Measurements from ENCODE around the gene NDUFC2.
"Not testable (repeated sequence)": the region's sequence is repeated elsewhere in the genome, so short reads cannot be mapped to it uniquely, and the experiment has no call there.

The NDUFC2 gene

DNA sequence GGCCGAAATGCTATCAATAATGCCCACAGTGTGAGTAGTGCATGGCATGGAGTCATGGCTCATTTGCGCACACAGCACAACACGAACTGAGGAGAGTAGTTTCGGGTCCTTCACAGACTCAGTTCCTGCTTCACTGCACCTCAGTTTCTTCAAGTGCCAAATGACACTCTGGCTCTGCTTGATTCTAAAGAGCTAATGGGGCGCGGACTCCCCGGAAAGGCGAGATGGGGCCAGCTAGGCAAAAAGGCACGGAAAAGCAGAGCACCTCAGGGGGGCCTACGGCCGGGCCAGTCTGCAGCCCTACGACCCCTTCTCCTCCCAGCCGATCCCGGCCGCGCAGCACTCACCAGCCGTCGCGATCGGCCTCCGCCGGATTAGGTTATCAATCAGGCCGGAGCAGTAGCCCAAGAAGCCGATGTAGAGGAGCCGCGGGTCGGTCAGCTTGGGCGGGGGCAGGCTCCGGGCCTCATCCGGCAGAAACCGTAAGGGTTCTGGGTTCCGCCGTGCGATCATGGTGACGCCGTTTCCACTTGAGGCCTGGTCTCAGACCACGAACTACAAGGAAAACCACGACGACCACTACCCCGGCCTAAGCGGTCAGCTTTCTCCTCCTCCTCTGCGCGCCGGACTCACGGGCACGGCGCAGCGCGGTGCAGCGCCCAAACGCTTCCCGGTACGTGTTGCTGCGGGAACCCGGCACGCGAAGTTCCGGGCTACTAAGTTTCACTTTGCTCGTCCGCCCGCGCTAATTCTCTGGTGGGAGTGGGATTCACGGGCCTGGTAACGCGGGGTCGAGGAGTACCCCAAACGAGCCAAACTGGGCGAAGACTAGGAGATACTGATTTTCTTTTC lies at the start of gene NDUFC2:
Gene NDUFC2, minus strand, starts transcription at position 631 of the 852 bp plus-strand sequence. Its CDS starts 118 bp downstream, at position 513.
- DNase-seq (ENCODE audit: low read depth): peak; percentile 42

DNA sequence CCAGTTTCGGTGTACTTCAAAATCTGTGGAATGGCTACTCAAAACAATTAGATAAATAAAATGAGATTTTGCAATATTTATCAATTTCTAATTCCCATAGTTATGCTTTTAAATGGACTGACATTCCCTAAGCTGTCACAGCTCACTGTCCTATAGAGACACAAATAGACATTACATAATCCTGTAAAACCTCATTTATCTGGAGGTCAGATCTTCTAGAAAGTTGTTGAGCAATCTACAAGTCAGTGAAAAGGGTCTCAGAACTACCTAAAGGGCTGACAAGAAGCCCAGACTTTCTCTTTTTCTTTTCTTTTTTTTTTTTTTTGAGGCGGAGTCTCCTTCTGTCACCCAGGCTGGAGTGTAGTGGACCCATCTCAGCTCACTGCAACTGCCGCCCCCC lies 47.7 kb upstream of the NDUFC2 start:
- no peak for DNase-seq (ENCODE audit: low read depth)

DNA sequence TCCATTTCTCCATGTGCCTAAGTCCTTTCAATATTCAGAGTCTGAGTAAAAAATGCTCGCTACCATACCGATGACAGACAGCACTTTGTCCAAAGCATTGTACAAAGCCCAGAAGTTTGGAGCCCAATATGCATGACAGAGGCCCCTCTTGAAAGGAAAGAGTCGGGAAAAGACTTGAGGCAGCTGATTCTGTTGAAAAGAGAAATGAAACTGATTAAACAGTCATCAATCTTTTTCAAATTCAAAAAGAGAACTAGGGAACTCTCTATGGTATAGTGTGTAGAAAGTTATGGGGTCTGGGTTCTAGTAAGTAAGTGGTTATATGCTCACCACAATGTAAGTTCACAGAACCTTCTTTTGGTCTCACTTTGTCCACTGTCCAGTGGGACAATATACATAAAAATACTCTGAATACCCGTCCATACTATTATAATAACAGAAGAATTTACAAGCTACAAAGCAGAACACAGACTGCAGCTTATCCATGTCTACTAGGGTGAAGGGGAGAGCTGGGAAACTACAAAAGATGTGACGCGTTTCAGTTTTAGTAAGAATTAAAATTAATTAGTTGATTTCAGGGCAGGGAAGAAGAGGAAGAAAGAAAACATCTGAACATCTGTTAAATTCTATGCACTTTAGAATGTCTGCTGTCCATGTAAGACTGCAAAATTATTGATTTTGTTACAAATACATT lies 33.1 kb upstream of the NDUFC2 start:
- DNase-seq (ENCODE audit: low read depth): no peak

DNA sequence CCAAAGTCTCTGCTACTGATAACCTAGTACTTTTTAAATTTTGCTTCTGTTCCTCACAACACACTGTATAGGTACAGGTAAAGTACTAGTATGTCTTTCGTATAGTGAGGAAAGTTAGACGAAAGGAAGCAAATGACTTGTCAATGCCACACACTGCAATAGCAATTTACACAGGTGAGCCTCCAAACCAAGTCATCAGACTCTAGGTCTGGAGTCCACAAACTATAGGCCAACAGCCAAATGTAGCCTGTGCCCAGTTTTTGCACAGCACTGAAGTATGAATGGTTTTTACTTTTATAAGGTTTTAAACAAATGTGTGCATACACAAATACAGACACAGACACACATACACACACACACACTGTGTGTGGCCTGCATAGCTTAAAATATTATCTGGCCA lies 31.6 kb upstream of the NDUFC2 start:
- DNase-seq (ENCODE audit: low read depth): no peak

DNA sequence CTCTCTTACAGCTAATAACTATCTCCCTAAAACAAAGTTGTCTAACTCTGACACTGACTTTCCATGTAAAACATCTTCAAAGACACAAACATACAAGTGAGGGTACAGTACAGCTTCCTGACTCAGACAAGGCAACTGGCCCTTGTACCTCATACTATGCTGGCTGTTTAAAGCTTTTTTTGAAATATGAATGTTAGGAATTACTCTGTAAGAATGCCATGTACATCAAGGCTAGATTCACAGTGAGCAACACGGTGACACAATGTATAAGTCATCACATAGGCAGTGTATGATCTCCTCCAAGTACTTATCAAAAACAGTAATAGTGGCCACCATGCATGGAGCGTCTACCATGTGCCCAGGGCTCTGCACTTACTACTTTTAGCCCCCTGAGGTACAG lies 31.2 kb upstream of the NDUFC2 start:
- DNase-seq (ENCODE audit: low read depth): no peak

DNA sequence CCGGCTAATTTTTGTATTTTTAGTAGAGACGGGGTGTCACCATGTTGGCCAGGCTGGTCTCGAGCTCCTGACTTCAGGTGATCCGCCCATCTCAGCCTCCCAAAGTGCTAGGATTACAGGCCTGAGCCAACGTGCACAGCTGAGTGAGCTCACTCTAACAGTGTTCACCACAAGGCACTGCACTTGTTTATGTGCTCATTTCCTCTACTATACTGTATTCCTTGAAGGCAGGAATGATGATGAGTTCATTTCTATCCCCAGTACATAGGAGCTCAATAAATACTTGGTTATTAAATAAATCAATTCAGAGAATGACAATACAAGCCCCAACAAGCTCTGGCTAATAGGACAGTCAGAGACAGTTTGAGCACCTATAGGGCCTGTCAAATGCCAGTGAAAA lies 30.7 kb upstream of the NDUFC2 start:
- no peak for DNase-seq (ENCODE audit: low read depth)

DNA sequence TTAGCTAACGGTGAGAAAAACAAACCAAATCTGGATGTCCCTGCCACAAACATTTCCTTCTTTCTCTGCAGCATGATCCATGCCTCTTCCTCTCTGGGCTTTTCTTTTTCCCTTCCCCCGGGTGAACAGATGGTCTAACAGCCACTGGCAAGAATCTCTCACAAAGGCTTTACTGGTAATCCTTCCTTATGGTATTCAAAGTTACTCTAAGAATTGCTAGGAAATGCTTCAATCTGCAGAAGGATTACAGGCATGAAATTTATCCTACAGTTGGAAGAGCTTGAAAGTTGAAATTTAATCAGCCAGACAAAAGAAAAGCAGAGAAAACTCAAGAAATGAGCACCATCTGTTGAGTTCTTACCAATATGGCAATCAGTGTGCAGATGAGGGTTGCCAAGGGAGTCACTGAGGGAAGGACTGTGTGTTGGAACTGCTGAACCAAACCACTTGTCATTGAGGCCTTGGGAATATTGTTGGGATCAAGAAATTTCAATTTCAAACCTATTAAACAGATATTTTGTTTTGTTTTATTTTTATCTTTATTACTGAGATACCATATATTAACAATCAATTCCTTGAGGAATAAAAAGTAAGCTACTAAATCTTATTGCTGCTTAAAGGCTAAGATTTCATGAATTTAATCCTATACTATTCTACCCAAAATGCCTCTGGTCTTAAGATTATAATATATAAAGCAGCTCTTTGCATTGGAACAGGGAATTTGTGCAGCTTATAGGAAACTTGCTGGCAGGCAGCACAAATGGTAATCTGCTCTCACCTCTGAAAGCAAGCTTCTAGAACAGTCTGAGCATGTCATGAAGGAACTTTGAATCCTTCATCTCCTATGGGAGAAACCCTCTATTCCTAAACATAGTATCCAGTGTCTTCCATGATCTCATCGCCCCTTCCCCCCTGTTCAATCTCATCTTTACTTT lies 29.7 kb upstream of the NDUFC2 start:
- no peak for DNase-seq (ENCODE audit: low read depth)

DNA sequence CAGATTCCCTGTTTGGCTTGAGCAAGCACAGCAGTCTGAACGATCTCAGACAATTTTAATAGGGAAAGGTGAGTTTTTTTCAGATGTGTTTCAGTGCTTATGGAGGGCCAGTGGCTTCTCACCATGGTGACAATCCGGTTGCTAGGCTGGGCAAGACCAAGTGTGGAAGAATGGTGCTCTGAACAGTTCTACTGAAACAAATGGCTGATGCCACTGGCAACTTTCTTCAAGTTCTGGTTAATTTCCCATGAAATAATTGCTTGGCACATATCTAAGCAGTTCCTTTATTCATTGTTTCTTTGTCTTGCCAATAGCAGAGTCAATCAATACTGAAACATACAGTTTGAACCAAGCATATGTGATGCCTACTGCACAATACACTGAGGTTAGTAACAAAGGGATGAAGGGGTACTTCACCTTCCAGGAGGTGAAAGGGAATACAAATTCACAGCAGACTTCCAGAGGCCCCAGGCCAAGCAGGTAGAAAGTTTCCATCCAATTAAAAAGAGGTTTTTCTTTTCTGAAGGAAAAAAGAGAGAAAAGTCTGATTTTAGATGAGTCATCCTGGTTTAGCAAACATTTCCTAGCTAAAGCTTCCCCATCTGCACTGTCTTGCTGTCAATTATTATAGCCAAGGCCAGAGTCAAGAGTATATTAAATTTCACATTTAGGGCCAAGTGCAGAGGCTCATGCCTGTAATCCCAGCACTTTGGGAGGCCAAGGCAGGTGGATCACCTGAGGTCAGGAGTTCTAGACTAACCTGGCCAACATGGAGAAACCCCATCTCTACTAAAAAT lies 21.2 kb upstream of the NDUFC2 start:
- no peak for DNase-seq (ENCODE audit: low read depth)

DNA sequence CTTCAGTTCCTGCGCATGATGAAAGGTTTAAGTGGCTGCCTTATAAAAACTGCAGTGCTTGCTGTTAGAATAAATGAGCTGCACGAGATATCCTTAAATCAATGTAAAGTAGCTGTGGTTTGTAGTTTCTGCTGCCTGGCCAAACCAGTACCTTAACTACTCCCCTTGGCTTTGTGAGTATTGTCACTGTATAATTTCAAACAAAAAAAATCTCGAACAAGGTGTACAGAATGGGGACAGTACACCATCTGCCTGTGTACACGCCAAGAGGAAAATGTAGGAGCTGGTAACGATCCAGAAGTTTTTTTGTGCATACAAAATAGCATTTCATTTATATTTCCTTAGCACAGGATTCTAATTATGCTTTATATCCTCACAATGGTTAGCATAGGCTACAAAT lies 20.6 kb upstream of the NDUFC2 start:
- DNase-seq (ENCODE audit: low read depth): no peak

DNA sequence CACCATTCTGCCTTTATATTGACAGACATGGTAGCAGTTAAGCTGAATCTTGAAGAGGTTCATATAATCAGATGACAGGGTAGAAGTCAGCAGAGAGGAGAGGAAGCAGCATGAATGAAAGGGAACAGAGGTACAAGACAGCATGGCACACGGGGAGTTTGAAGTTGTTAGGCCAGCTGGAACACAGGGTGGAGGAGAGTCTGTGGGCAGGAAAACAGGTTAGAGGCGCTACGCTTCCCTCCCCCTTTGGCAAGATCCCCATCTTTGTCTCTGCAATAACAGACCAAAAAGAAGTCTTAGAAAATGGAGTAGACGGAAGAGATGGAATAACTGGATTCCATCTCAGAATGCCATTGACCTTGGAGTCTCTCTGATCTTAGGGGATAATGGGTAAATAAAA lies 20.0 kb upstream of the NDUFC2 start:
- DNase-seq (ENCODE audit: low read depth): no peak

DNA sequence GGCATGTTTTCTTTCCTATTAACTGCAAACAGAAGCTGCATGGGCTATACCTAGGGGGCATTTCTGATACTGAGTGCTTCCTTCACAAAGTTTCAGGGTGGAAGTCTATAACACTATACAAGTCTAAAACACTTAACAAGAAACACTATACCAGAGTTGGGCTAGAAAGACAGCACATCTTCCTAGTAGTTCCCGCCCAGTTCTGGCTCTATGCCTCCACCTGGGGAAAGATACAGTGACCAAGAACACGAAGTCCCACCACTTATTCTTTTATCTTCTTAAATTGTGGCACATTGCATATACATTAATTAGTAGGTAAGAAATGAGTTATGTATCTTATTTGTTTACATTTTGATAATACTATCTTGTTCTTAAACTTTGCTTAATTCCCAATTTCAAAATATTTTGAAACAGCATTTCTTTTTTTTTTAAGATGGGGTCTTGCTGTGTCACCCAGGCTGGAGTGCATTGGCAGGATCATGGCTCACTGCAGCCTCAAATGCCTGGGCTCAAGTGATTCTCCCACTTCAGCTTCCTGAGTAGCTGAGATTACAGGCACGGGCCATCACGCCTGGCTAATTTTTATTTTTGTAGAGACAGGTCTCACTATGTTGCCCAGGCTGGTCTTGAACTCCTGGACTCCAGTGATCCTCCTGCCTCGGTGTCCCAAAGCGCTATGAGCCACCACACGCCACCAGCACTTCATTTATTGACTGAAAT lies 18.2 kb upstream of the NDUFC2 start:
- DNase-seq (ENCODE audit: low read depth): no peak

DNA sequence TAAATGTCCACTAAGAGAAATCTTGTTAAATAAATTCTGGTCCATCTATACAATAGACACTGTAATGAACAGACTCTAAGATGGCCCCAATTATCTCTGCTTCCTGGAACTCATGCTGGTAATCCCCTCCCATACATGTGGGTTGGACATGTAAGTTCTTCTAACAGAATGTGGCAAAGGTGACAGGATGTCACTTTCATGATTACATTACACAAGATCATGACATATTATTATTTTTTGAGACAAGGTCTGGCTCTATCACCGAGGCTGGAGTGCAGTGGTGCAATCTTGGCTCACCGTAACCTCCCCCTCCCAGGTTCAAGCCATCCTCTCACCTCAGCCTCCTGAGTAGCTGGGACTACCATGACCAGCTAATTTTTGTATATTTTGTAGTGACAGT lies 14.6 kb upstream of the NDUFC2 start:
- no peak for DNase-seq (ENCODE audit: low read depth)

DNA sequence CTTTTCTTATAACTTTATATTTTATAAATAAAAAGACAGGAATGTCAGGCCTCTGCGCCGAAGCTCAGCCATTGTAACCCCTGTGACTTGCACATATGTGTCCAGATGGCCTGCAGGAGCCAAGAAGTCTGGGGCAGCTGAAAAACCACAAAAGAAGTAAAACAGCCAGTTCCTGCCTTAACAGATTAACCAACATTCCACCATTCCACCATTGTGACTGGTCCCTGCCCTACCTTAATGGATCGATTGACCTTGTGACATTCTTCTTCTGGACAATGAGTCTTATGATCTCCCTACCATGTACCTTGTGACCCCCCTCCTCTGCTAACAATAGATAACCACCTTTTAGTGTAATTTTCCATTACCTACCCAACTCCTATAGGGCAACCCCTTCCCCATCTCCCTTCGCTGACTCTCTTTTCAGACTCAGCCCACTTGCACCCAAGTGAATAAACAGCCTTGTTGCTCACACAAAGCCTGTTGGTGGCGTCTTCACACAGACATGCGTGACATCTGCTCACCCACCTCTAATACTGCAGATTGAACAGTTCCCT lies 6.9 kb upstream of the NDUFC2 start:
- DNase-seq (ENCODE audit: low read depth): not testable (repeated sequence)

DNA sequence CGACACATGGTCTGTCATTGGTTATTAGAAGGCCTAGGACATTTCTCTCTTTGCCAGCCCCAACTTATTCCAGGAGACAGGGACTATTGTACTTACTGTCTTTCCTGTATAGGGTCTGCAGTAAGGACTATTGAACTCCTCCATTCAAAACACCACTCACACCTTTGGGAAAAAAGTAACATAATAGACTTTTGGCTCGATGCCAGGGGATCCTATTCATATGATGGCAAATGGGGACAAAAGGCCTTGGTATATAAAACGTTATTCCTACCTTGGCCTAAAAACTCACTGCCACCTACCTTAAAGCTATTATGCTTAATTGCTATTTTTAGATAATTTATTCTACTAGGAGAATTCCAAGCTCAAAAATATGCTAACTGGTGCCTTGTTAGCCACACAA lies 6.3 kb upstream of the NDUFC2 start:
- no peak for DNase-seq (ENCODE audit: low read depth)

DNA sequence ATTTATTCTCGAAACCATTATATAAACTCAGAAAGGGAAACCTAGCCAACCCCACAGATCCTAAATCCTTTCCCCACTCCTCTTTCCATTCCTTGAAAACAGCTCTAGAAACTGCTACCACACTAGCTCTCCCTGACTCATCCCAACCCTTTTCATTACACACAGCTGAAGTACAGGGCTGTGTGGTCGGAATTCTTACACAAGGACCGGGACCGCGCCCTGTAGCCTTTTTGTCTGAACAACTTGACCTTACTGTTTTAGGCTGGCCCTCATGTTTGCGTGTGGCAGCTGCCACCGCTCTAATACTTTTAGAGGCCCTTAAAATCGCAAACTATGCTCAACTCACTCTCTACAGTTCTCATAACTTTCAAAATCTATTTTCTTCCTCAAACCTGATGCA lies 4.8 kb upstream of the NDUFC2 start:
- not testable (repeated sequence) for DNase-seq (ENCODE audit: low read depth)

DNA sequence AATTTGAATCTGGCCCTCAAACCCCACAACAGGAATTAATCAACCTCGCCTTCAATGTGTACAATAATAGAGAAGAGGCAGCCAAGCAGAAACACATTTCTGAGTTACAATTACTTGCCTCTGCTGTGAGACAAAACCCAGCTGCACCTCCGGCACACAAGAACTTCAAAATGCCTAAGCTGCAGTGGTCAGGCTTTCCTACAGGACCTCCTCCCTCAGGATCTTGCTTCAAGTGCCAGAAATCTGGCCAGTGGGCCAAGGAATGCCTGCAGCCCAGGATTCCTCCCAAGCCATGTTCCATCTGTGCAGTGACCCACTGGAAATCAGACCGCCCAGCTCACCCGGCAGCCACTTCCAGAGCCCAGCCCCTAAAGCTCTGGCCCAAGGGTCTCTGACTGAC lies 3.4 kb upstream of the NDUFC2 start:
- no peak for DNase-seq (ENCODE audit: low read depth)

DNA sequence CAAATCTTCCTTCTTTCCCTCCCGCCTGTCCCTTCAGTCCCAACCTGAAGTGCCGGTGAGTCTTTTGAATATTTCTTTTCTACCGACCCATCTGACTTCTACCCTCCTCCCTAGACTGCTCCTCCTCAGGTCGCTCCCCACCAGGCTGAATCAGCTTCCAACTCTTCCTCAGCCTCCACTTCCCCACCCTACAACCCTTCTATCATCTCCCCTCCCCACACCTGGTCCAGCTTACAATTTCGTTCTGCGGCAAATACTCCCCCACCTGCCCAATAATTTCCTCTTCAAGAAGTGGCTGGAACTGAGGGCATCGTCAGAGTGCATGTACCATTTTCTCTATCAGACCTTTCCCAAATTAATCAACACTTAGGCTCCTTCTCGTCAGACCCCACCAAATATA lies 2.5 kb upstream of the NDUFC2 start:
- DNase-seq (ENCODE audit: low read depth): no peak

DNA sequence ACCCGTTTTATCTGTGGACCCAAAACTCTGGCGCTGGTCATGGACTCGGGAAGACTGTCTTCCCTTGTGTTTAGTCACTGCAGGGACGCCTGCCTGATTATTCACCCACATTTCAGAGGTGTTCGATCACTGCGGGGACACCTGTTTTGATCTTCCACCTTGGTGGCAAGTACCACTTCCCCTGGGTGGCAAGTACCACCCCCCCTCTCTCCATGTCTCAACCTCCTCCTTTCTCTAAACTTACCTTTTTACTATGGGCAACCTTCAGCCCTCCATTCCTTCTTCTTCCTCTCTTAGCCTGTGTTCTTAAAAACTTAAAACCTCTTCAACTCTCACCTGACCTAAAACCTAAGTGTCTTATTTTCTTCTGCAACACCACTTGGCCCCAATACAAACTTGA lies 1.9 kb upstream of the NDUFC2 start:
- DNase-seq (ENCODE audit: low read depth): no peak

DNA sequence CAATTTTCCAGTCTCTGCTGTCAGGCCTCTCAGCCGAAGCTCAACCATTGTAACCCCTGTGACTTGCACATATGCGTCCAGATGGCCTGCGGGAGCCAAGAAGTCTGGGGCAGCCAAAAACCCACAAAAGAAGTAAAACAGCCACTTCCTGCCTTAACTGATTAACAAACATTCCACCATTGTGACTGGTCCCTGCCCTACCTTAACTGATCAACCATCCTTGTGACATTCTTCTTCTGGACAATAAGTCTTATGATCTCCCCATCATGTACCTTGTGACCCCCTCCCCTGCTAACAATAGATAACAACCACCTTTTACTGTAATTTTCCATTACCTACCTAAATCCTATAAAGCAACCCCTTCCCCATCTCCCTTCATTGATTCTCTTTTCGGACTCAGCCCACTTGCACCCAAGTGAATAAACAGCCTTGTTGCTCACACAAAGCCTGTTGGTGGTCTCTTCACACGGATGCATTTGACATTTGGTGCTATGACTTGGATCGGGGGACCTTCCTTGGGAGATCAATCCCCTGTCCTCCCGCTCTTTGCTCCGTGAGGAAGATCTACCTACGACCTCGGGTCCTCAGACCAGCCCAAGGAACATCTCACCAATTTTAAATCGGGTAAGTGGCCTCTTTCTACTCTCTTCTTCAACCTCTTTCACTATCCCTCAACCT lies 1.3 kb upstream of the NDUFC2 start:
- DNase-seq (ENCODE audit: low read depth): no peak

All from activated gamma-delta T cell treated with anti-CD3 and anti-CD28 coated beads, Interleukin-2, amount 50 U/mL, for 16 hours (primary cell).